ENCODE measurements around the gene IFRD2. TPM values are rescaled to one million over a fixed set of nuclear protein-coding genes. Genes with fewer than 3 reads are reported as not detected.

IFRD2 gene
- total RNA-seq, 1 experiment from 2014 or later: 223 TPM

- ATAC-seq (no peak), DNase-seq (no peak)
- H3F3A ChIP-seq (ENCODE audit: low read length, unreplicated experiment): no peaks in the 10 kb centered on the region
- no peak overlapping the region for H3K9ac ChIP-seq (ENCODE audit: low read length)
- POLR2A ChIA-PET (ENCODE audit: unreplicated experiment): interaction anchor here (0.6 kb wide), 1 partner anchor 97 kb away, joined by 10 read pairs; no protein-coding TSS in a partner anchor
- no peak overlapping the region for H2AFZ ChIP-seq (ENCODE audit: low read length)
- H3K27ac ChIP-seq (ENCODE audit: low read length): no peak overlapping the region
- no peaks in the 10 kb centered on the region for H3K36me3 ChIP-seq (ENCODE audit: low read depth, low read length)
- H3K4me2 ChIP-seq (ENCODE audit: low read length): no peak overlapping the region
- no peak overlapping the region for H3K4me3 ChIP-seq (ENCODE audit: low read length)
- no peaks in the 10 kb centered on the region for H3K79me2 ChIP-seq (ENCODE audit: low read length)
- no peaks in the 10 kb centered on the region for H3K9me2 ChIP-seq (replicated peaks; ENCODE audit: low read length)
- CTCF ChIA-PET: no interaction called here
- BruUV-seq (replicated peaks): no TSS peak
- no peaks in the 10 kb centered on the region for H3K9me3 ChIP-seq (ENCODE audit: low read length)
- H3K4me1 ChIP-seq (ENCODE audit: insufficient read depth, low read length): peaks cover 8% of the 10 kb centered on the region; the same call in 1 of the 2 replicates
- TF ChIP-seq EZH2 (IDR thresholded peaks at IDR 0.05; ENCODE audit: low read length, unreplicated experiment): no peak
- TF ChIP-seq EZH2phosphoT487 (IDR thresholded peaks at IDR 0.05; ENCODE audit: borderline replicate concordance, low read length): no peak
- TF ChIP-seq, protein P1, sequence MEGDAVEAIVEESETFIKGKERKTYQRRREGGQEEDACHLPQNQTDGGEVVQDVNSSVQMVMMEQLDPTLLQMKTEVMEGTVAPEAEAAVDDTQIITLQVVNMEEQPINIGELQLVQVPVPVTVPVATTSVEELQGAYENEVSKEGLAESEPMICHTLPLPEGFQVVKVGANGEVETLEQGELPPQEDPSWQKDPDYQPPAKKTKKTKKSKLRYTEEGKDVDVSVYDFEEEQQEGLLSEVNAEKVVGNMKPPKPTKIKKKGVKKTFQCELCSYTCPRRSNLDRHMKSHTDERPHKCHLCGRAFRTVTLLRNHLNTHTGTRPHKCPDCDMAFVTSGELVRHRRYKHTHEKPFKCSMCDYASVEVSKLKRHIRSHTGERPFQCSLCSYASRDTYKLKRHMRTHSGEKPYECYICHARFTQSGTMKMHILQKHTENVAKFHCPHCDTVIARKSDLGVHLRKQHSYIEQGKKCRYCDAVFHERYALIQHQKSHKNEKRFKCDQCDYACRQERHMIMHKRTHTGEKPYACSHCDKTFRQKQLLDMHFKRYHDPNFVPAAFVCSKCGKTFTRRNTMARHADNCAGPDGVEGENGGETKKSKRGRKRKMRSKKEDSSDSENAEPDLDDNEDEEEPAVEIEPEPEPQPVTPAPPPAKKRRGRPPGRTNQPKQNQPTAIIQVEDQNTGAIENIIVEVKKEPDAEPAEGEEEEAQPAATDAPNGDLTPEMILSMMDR (conservative IDR thresholded peaks at IDR 0.05; ENCODE audit: low read depth, low read length): no peak
- intact Hi-C loops (cut with micrococcal nuclease): no loop called here
- H3K27me3 ChIP-seq (ENCODE audit: low read length): no peaks in the 10 kb centered on the region
- no peaks in the 10 kb centered on the region for H4K20me1 ChIP-seq (ENCODE audit: low read length)
These were observed 16.1 kb downstream of the IFRD2 start for GRCh38 chr3:50275996-50276761.

- Histone ChIP-seq H3K4me3 (ENCODE audit: low read length) (no peak overlapping the region), H4K20me1 (ENCODE audit: low read length) (no peaks in the 10 kb centered on the region), H3K9me3 (ENCODE audit: low read length) (no peaks in the 10 kb centered on the region), H3F3A (ENCODE audit: low read length, unreplicated experiment) (no peaks in the 10 kb centered on the region), H2AFZ (ENCODE audit: low read length) (no peak overlapping the region), H3K36me3 (ENCODE audit: low read depth, low read length) (no peaks in the 10 kb centered on the region), H3K27me3 (ENCODE audit: low read length) (no peaks in the 10 kb centered on the region), H3K4me2 (ENCODE audit: low read length) (no peak overlapping the region), H3K9me2 (replicated peaks; ENCODE audit: low read length) (no peaks in the 10 kb centered on the region), H3K4me1 (ENCODE audit: insufficient read depth, low read length) (peaks cover 16% of the 10 kb centered on the region), H3K27ac (ENCODE audit: low read length) (no peak overlapping the region), H3K79me2 (ENCODE audit: low read length) (0 out of 2 replicates have a peak, but pooled peaks cover 3% of the 10 kb centered on the region), H3K9ac (ENCODE audit: low read length) (no peak overlapping the region)
- POLR2A ChIA-PET (ENCODE audit: unreplicated experiment): no interaction called here
- no peak for ATAC-seq
- CTCF ChIA-PET: interaction anchor here (0.6 to 1.0 kb wide), 2 partner anchors 9 to 22 kb away, joined by 3 to 5 read pairs; no protein-coding TSS in a partner anchor
- intact Hi-C loops (cut with micrococcal nuclease): no loop called here
- BruUV-seq (replicated peaks): no TSS peak
- no peak for DNase-seq
- TF ChIP-seq, protein P1 (conservative IDR thresholded peaks at IDR 0.05; ENCODE audit: low read depth, low read length): no peak
- no peak for TF ChIP-seq EZH2phosphoT487 (IDR thresholded peaks at IDR 0.05; ENCODE audit: borderline replicate concordance, low read length)
- no peak for TF ChIP-seq EZH2 (IDR thresholded peaks at IDR 0.05; ENCODE audit: low read length, unreplicated experiment)
These were observed 16.9 kb downstream of the IFRD2 start for GRCh38 chr3:50275141-50275995.
